GM19468 (cell line): Measurements from ENCODE around the gene STAMBPL1.

ENCODE experiments used
- ATAC-seq: cut with Tn5 transposase; IDR thresholded peaks from one replicate; pipeline ENCODE4 v1.9.1; 2021; ENCODE audit warnings: mild to moderate bottlenecking, moderate library complexity, moderate number of reproducible peaks; ENCODE audit not compliant: unreplicated experiment; ENCODE audit errors: extremely low read depth

The STAMBPL1 gene

GRCh38 chr10:88889559-88890337 is 9.7 kb downstream of the STAMBPL1 start:
- ATAC-seq, result peak; percentile 22

- ATAC-seq, result no peak
Observed at GRCh38 chr10:88890681-88891381, 10.8 kb downstream of the STAMBPL1 start.

GRCh38 chr10:88892222-88892967 is 12.3 kb downstream of the STAMBPL1 start:
- no peak for ATAC-seq

GRCh38 chr10:88893611-88894010 is 13.6 kb downstream of the STAMBPL1 start:
- ATAC-seq, result no peak

GRCh38 chr10:88895250-88895649 is 15.2 kb downstream of the STAMBPL1 start:
- ATAC-seq, result no peak

GRCh38 chr10:88896372-88896993 is 16.4 kb downstream of the STAMBPL1 start:
- no peak for ATAC-seq

GRCh38 chr10:88896994-88897853 is 17.2 kb downstream of the STAMBPL1 start:
- no peak for ATAC-seq

- ATAC-seq, result no peak
Observed at GRCh38 chr10:88898727-88899126, 18.7 kb downstream of the STAMBPL1 start.

- ATAC-seq, result no peak
Observed at GRCh38 chr10:88899886-88900285, 19.8 kb downstream of the STAMBPL1 start.

GRCh38 chr10:88901206-88901983 is 21.4 kb downstream of the STAMBPL1 start:
- ATAC-seq, result no peak

GRCh38 chr10:88901984-88902789 is 22.1 kb downstream of the STAMBPL1 start:
- no peak for ATAC-seq

- ATAC-seq, result no peak
Observed at GRCh38 chr10:88903715-88904114, 23.7 kb downstream of the STAMBPL1 start.

GRCh38 chr10:88906921-88907320 is 26.9 kb downstream of the STAMBPL1 start:
- no peak for ATAC-seq

- no peak for ATAC-seq
Observed at GRCh38 chr10:88908194-88908593, 28.1 kb downstream of the STAMBPL1 start.

GRCh38 chr10:88911116-88911515 is 31.1 kb downstream of the STAMBPL1 start:
- ATAC-seq, result no peak

GRCh38 chr10:88911851-88912250 is 31.8 kb downstream of the STAMBPL1 start:
- no peak for ATAC-seq

GRCh38 chr10:88913127-88913526 is 33.1 kb downstream of the STAMBPL1 start:
- no peak for ATAC-seq

- ATAC-seq, result no peak
Observed at GRCh38 chr10:88913788-88914187, 33.7 kb downstream of the STAMBPL1 start.
